MCF 10A (cell line): ENCODE data around the gene FBH1. TPM values are rescaled to one million over a fixed set of nuclear protein-coding genes. Genes with fewer than 3 reads are reported as not detected.
"Not testable (repeated sequence)": the region's sequence is repeated elsewhere in the genome, so short reads cannot be mapped to it uniquely, and the experiment has no call there.

Experiments used
- BruUV-seq: library from RNA; stranded (reverse); fragments of 400-500 nt; replicated peaks from 2 replicates; lab custom pipeline; 2021; lab: Mats Ljungman, UMichigan
- CTCF ChIA-PET: fragments of 300-600 bp; sonication (Branson Sonifier 250); formaldehyde crosslinking; extraction: SDS; loops from one replicate; lab custom pipeline; 2021; ENCODE audit warnings: antibody characterized with exemption, inconsistent platforms; lab: Yijun Ruan, JAX
- POLR2A ChIA-PET: fragments of 300-600, 350-650 bp; sonication (Branson Sonifier 250); formaldehyde crosslinking; extraction: SDS; loops from one replicate; lab custom pipeline; 2020; ENCODE audit warnings: antibody characterized with exemption, inconsistent platforms; lab: Yijun Ruan, JAX
- DNase-seq: peaks from one replicate; pipeline ENCODE4 v3.0.0-alpha.2; 2018; ENCODE audit not compliant: unreplicated experiment
- H3K27ac Mint-ChIP-seq: one replicate; pipeline ENCODE4 v1.8.0; 2022; ENCODE audit warnings: mild to moderate bottlenecking, low read depth, mixed read lengths; ENCODE audit not compliant: unreplicated experiment
- H3K27me3 Mint-ChIP-seq: one replicate; pipeline ENCODE4 v1.8.0; 2022; ENCODE audit warnings: mixed read lengths; ENCODE audit not compliant: insufficient read depth, unreplicated experiment
- H3K36me3 Mint-ChIP-seq: one replicate; pipeline ENCODE4 v1.8.0; 2022; ENCODE audit warnings: mild to moderate bottlenecking, moderate library complexity, mixed read lengths; ENCODE audit not compliant: insufficient read depth, unreplicated experiment
- H3K4me1 Mint-ChIP-seq: one replicate; pipeline ENCODE4 v1.8.0; 2022; ENCODE audit warnings: mixed read lengths; ENCODE audit not compliant: insufficient read depth, unreplicated experiment
- H3K4me3 Mint-ChIP-seq: one replicate; pipeline ENCODE4 v1.8.0; 2022; ENCODE audit warnings: mild to moderate bottlenecking, moderate library complexity, mixed read lengths; ENCODE audit not compliant: unreplicated experiment
- H3K9me3 Mint-ChIP-seq: one replicate; pipeline ENCODE4 v1.8.0; 2022; ENCODE audit warnings: mixed read lengths; ENCODE audit not compliant: unreplicated experiment
- CTCF ChIP-seq: fragments of 200-600 bp; IDR thresholded peaks from one replicate; pipeline ENCODE4 v1.8.0; 2022; ENCODE audit warnings: antibody characterized with exemption, mild to moderate bottlenecking; ENCODE audit not compliant: unreplicated experiment
- intact Hi-C: fragments of 100-400 bp; cut with micrococcal nuclease; formaldehyde crosslinking; loops from 2 replicates; pipeline ENCODE4 v1.14.1; 2022
- total RNA-seq: library from RNA; stranded (reverse); gene quantifications from 2 replicates; pipeline ENCODE4 v1.2.3, GENCODE V29; 2022

The FBH1 gene
- total RNA-seq, 1 experiment from 2014 or later: 61.8 TPM

- CTCF ChIA-PET: interaction anchor here (1.4 kb wide), 1 partner anchor 128 kb away, joined by 4 read pairs; no protein-coding TSS in a partner anchor
- no peak for TF ChIP-seq CTCF
- Mint-ChIP-seq H3K27ac (no peak overlapping the region), H3K9me3 (no peaks in the 10 kb centered on the region), H3K4me3 (no peak overlapping the region), H3K27me3 (no peaks in the 10 kb centered on the region), H3K36me3 (peaks cover 4% of the 10 kb centered on the region), H3K4me1 (peaks cover 6% of the 10 kb centered on the region)
- intact Hi-C loops: no loop called here
- DNase-seq: no peak
- POLR2A ChIA-PET: interaction anchor here (2.0 to 2.8 kb wide), 2 partner anchors 12 to 15 kb away, joined by 6 to 15 read pairs; no protein-coding TSS in a partner anchor
- BruUV-seq: no TSS peak
Observed at GRCh38 chr10:5959581-5960069, 69.6 kb downstream of the FBH1 start.

GRCh38 chr10:5960070-5960972 lies 70.3 kb downstream of the FBH1 start:
- CTCF ChIA-PET: interaction anchor here (1.4 kb wide), 1 partner anchor 127 kb away, joined by 4 read pairs; no protein-coding TSS in a partner anchor
- TF ChIP-seq CTCF: no peak
- peaks cover 4% of the 10 kb centered on the region for H3K36me3 Mint-ChIP-seq
- no peaks in the 10 kb centered on the region for H3K27me3 Mint-ChIP-seq
- H3K4me1 Mint-ChIP-seq: peaks cover 6% of the 10 kb centered on the region
- no peaks in the 10 kb centered on the region for H3K9me3 Mint-ChIP-seq
- POLR2A ChIA-PET: interaction anchor here (2.0 to 2.8 kb wide), 2 partner anchors 11 to 14 kb away, joined by 6 to 15 read pairs; no protein-coding TSS in a partner anchor
- DNase-seq: no peak
- intact Hi-C loops: no loop called here
- no TSS peak for BruUV-seq
- no peak overlapping the region for H3K4me3 Mint-ChIP-seq
- H3K27ac Mint-ChIP-seq: no peak overlapping the region

- H3K9me3 Mint-ChIP-seq, H3K36me3 Mint-ChIP-seq, BruUV-seq, H3K27me3 Mint-ChIP-seq, H3K4me3 Mint-ChIP-seq, DNase-seq, intact Hi-C loops, H3K4me1 Mint-ChIP-seq, H3K27ac Mint-ChIP-seq: not testable (repeated sequence)
- ChIA-PET POLR2A (interaction anchor here (2.8 kb wide), 1 partner anchor 10 kb away, joined by 15 read pairs; no protein-coding TSS in a partner anchor), CTCF (interaction anchor here (1.4 kb wide), 1 partner anchor 127 kb away, joined by 4 read pairs; no protein-coding TSS in a partner anchor)
Observed at GRCh38 chr10:5960973-5961275, 70.9 kb downstream of the FBH1 start.

- no peak for TF ChIP-seq CTCF
- DNase-seq: no peak
- peaks cover 4% of the 10 kb centered on the region for H3K36me3 Mint-ChIP-seq
- H3K9me3 Mint-ChIP-seq: no peaks in the 10 kb centered on the region
- H3K4me3 Mint-ChIP-seq: no peak overlapping the region
- H3K27me3 Mint-ChIP-seq: no peaks in the 10 kb centered on the region
- peaks cover 6% of the 10 kb centered on the region for H3K4me1 Mint-ChIP-seq
- BruUV-seq: no TSS peak
- no peak overlapping the region for H3K27ac Mint-ChIP-seq
- CTCF ChIA-PET: no interaction called here
- intact Hi-C loops: no loop called here
- POLR2A ChIA-PET: interaction anchor here (2.8 kb wide), 1 partner anchor 10 kb away, joined by 15 read pairs; no protein-coding TSS in a partner anchor
Observed at GRCh38 chr10:5961405-5962100, 71.5 kb downstream of the FBH1 start.

GRCh38 chr10:5962358-5962940 lies 72.4 kb downstream of the FBH1 start:
- intact Hi-C loops, CTCF ChIA-PET, BruUV-seq, H3K4me3 Mint-ChIP-seq, H3K9me3 Mint-ChIP-seq, H3K4me1 Mint-ChIP-seq, H3K36me3 Mint-ChIP-seq, H3K27me3 Mint-ChIP-seq, POLR2A ChIA-PET, DNase-seq, H3K27ac Mint-ChIP-seq: not testable (repeated sequence)
